ENCODE measurements around the gene PAQR9. TPM values are rescaled to one million over a fixed set of nuclear protein-coding genes. Genes with fewer than 3 reads are reported as not detected.

The PAQR9 gene
- total RNA-seq, 1 experiment from 2014 or later = 0.17 TPM

- H3K27me3 ChIP-seq (ENCODE audit: insufficient read depth, low read length) = no peaks in the 10 kb centered on the region
- H3K9ac ChIP-seq (ENCODE audit: low read length) = no peak overlapping the region
- no peak overlapping the region for H3K4me3 ChIP-seq (replicated peaks in 1 of 2; ENCODE audit: low read depth in 1 of 2, low read length in 2 of 2)
- TF ChIP-seq ATF3 (IDR thresholded peaks at IDR 0.05) (no peak), MAX (IDR thresholded peaks at IDR 0.05) (no peak), ZNF274 (IDR thresholded peaks at IDR 0.05; ENCODE audit: low read depth, low read length) (no peak), POLR2A (IDR thresholded peaks at IDR 0.05; ENCODE audit: borderline replicate concordance, extremely low read depth, insufficient read depth, insufficient read length) (no peak), ZBTB33 (IDR thresholded peaks at IDR 0.05; ENCODE audit: extremely low read depth, insufficient replicate concordance, low read length) (no peak), EZH2 (IDR thresholded peaks at IDR 0.05) (no peak), TCF7L2 (IDR thresholded peaks at IDR 0.05; ENCODE audit: borderline replicate concordance, extremely low read depth, insufficient read depth, insufficient read length) (no peak), SIN3A (IDR thresholded peaks at IDR 0.05; ENCODE audit: low read depth) (no peak), CTCF (IDR thresholded peaks at IDR 0.05 in 2 of 3, conservative IDR thresholded peaks at IDR 0.05 in 1 of 3; ENCODE audit: borderline replicate concordance in 1 of 3, insufficient read depth in 1 of 3, low read depth in 2 of 3, low read length in 2 of 3) (no peak), EGR1 (IDR thresholded peaks at IDR 0.05; ENCODE audit: low read depth) (no peak), FOSL1 (IDR thresholded peaks at IDR 0.05; ENCODE audit: low read depth) (no peak), JUND (IDR thresholded peaks at IDR 0.05) (no peak), CBX3 (IDR thresholded peaks at IDR 0.05; ENCODE audit: low read depth) (no peak)
- H3K4me2 ChIP-seq (ENCODE audit: low read length) = no peak overlapping the region
- H3K9me2 ChIP-seq (ENCODE audit: insufficient read depth) = no peaks in the 10 kb centered on the region
- no peaks in the 10 kb centered on the region for H3K9me3 ChIP-seq (ENCODE audit: control insufficient read depth in 1 of 2, insufficient read depth in 1 of 2, low read depth in 1 of 2, low read length in 2 of 2)
- BruUV-seq (replicated peaks) = no TSS peak
- H3K27ac ChIP-seq (ENCODE audit: low read depth, low read length) = no peak overlapping the region
- CTCF ChIA-PET = no interaction called here
- no peaks in the 10 kb centered on the region for H4K20me1 ChIP-seq (ENCODE audit: insufficient read depth)
- no peak for ATAC-seq
- H3K36me3 ChIP-seq (ENCODE audit: control insufficient read depth in 1 of 2, insufficient read depth in 2 of 2, low read length in 2 of 2) = no peaks in the 10 kb centered on the region
- no peak for DNase-seq (ENCODE audit: low read depth, low spot score)
- H3K4me1 ChIP-seq (ENCODE audit: control insufficient read depth in 1 of 2, insufficient read depth in 2 of 2, low read length in 2 of 2) = no peaks in the 10 kb centered on the region
- RAD21 ChIA-PET (ENCODE audit: low non-redundant PET in 1 of 2, low total read pairs in 2 of 2, uncharacterized antibody in 2 of 2, unreplicated experiment in 2 of 2) = no interaction called here
- H3K79me2 ChIP-seq (ENCODE audit: insufficient read depth, low read length) = no peaks in the 10 kb centered on the region
- POLR2A ChIA-PET = no interaction called here
- H2AFZ ChIP-seq (ENCODE audit: low read depth, low read length, poor library complexity, severe bottlenecking) = no peak overlapping the region
- intact Hi-C loops (cut with micrococcal nuclease) = no loop called here
Observed at GRCh38 chr3:142941373-142942123, 21.9 kb downstream of the PAQR9 start.
